Measurements from ENCODE around the gene SGPP2. TPM values are rescaled to one million over a fixed set of nuclear protein-coding genes. Genes with fewer than 3 reads are reported as not detected.

The SGPP2 gene
- total and polyA plus RNA-seq, 4 donors: 0.10 to 1.6 (median 0.54) TPM; not detected in 1

- H3K27me3 ChIP-seq (ENCODE audit: control insufficient read depth in 1 of 2, insufficient read depth in 2 of 2, low read length in 1 of 2): no peaks in the 10 kb centered on the region
- H3K27ac ChIP-seq (ENCODE audit: low read depth in 1 of 2, low read length in 2 of 2): no peak overlapping the region
- DNase-seq (no peak), ATAC-seq (ENCODE audit: low FRiP score) (no peak)
- no peaks in the 10 kb centered on the region for H3K4me1 ChIP-seq (ENCODE audit: control insufficient read depth in 1 of 2, insufficient read depth in 2 of 2, low read length in 2 of 2)
- no peak overlapping the region for H3K4me3 ChIP-seq (ENCODE audit: low read length in 2 of 2)
- intact Hi-C loops (cut with DNase I): no loop called here
- no peaks in the 10 kb centered on the region for H3K36me3 ChIP-seq (ENCODE audit: control insufficient read depth in 1 of 2, insufficient read depth in 2 of 2, low read length in 1 of 2)
- H3K9me3 ChIP-seq (ENCODE audit: control insufficient read depth, low read length): peaks cover 1% of the 10 kb centered on the region
- whole genome bisulfite sequencing, 2 donors: 21 to 26% methylated on average over 8 of the region's 8 CpGs
Measured at GRCh38 chr2:222518570-222519381, 94.4 kb downstream of the SGPP2 start.

- no peaks in the 10 kb centered on the region for H3K4me1 ChIP-seq (ENCODE audit: control insufficient read depth in 1 of 2, insufficient read depth in 2 of 2, low read length in 2 of 2)
- no peak overlapping the region for H3K27ac ChIP-seq (ENCODE audit: low read depth in 1 of 2, low read length in 2 of 2)
- no peak overlapping the region for H3K4me3 ChIP-seq (ENCODE audit: low read length in 2 of 2)
- H3K36me3 ChIP-seq (ENCODE audit: control insufficient read depth in 1 of 2, insufficient read depth in 2 of 2, low read length in 1 of 2): no peaks in the 10 kb centered on the region
- peaks cover 1% of the 10 kb centered on the region for H3K9me3 ChIP-seq (ENCODE audit: control insufficient read depth, low read length)
- H3K27me3 ChIP-seq (ENCODE audit: control insufficient read depth in 1 of 2, insufficient read depth in 2 of 2, low read length in 1 of 2): no peaks in the 10 kb centered on the region
- intact Hi-C loops (cut with DNase I): no loop called here
- no peak for ATAC-seq (ENCODE audit: low FRiP score)
- DNase-seq: no peak
- 82 to 85% methylated on average over 3 of the region's 3 CpGs for WGBS, 2 donors
Measured at GRCh38 chr2:222521099-222521498, 96.8 kb downstream of the SGPP2 start.

GRCh38 chr2:222522082-222522481, 97.7 kb downstream of the SGPP2 start:
- ATAC-seq (ENCODE audit: low FRiP score): no peak
- intact Hi-C loops (cut with DNase I): no loop called here
- 89 to 92% methylated on average over 1 of the region's 1 CpG for WGBS, 2 donors
- Histone ChIP-seq H3K36me3 (ENCODE audit: control insufficient read depth in 1 of 2, insufficient read depth in 2 of 2, low read length in 1 of 2) (no peaks in the 10 kb centered on the region), H3K4me1 (ENCODE audit: control insufficient read depth in 1 of 2, insufficient read depth in 2 of 2, low read length in 2 of 2) (no peaks in the 10 kb centered on the region), H3K9me3 (ENCODE audit: control insufficient read depth, low read length) (peaks cover 1% of the 10 kb centered on the region), H3K4me3 (ENCODE audit: low read length in 2 of 2) (no peak overlapping the region), H3K27ac (ENCODE audit: low read depth in 1 of 2, low read length in 2 of 2) (no peak overlapping the region), H3K27me3 (ENCODE audit: control insufficient read depth in 1 of 2, insufficient read depth in 2 of 2, low read length in 1 of 2) (no peaks in the 10 kb centered on the region)
- no peak for DNase-seq

GRCh38 chr2:222523783-222524544, 99.6 kb downstream of the SGPP2 start:
- H3K27me3 ChIP-seq (ENCODE audit: control insufficient read depth in 1 of 2, insufficient read depth in 2 of 2, low read length in 1 of 2): no peaks in the 10 kb centered on the region
- H3K4me3 ChIP-seq (ENCODE audit: low read length in 2 of 2): no peak overlapping the region
- no peak for DNase-seq
- intact Hi-C loops (cut with DNase I): no loop called here
- 83 to 84% methylated on average over 4 of the region's 4 CpGs for WGBS, 2 donors
- H3K27ac ChIP-seq (ENCODE audit: low read depth in 1 of 2, low read length in 2 of 2): no peak overlapping the region
- H3K4me1 ChIP-seq (ENCODE audit: control insufficient read depth in 1 of 2, insufficient read depth in 2 of 2, low read length in 2 of 2): no peaks in the 10 kb centered on the region
- H3K9me3 ChIP-seq (ENCODE audit: control insufficient read depth, low read length): no peaks in the 10 kb centered on the region
- no peak for ATAC-seq (ENCODE audit: low FRiP score)
- H3K36me3 ChIP-seq (ENCODE audit: control insufficient read depth in 1 of 2, insufficient read depth in 2 of 2, low read length in 1 of 2): no peaks in the 10 kb centered on the region

GRCh38 chr2:222525811-222526210, 101.5 kb downstream of the SGPP2 start:
- H3K4me3 ChIP-seq (ENCODE audit: low read length in 2 of 2): no peak overlapping the region
- DNase-seq: no peak
- intact Hi-C loops (cut with DNase I): no loop called here
- no peaks in the 10 kb centered on the region for H3K9me3 ChIP-seq (ENCODE audit: control insufficient read depth, low read length)
- WGBS, 2 donors: 20 to 55% methylated on average over 5 of the region's 5 CpGs
- no peaks in the 10 kb centered on the region for H3K36me3 ChIP-seq (ENCODE audit: control insufficient read depth in 1 of 2, insufficient read depth in 2 of 2, low read length in 1 of 2)
- no peak overlapping the region for H3K27ac ChIP-seq (ENCODE audit: low read depth in 1 of 2, low read length in 2 of 2)
- H3K4me1 ChIP-seq (ENCODE audit: control insufficient read depth in 1 of 2, insufficient read depth in 2 of 2, low read length in 2 of 2): no peaks in the 10 kb centered on the region
- ATAC-seq (ENCODE audit: low FRiP score): no peak
- H3K27me3 ChIP-seq (ENCODE audit: control insufficient read depth in 1 of 2, insufficient read depth in 2 of 2, low read length in 1 of 2): no peaks in the 10 kb centered on the region

- 92 to 93% methylated on average over 7 of the region's 7 CpGs for WGBS, 2 donors
- Histone ChIP-seq H3K27me3 (ENCODE audit: control insufficient read depth in 1 of 2, insufficient read depth in 2 of 2, low read length in 1 of 2) (no peaks in the 10 kb centered on the region), H3K4me3 (ENCODE audit: low read length in 2 of 2) (no peak overlapping the region), H3K36me3 (ENCODE audit: control insufficient read depth in 1 of 2, insufficient read depth in 2 of 2, low read length in 1 of 2) (no peaks in the 10 kb centered on the region), H3K4me1 (ENCODE audit: control insufficient read depth in 1 of 2, insufficient read depth in 2 of 2, low read length in 2 of 2) (no peaks in the 10 kb centered on the region), H3K9me3 (ENCODE audit: control insufficient read depth, low read length) (no peaks in the 10 kb centered on the region), H3K27ac (ENCODE audit: low read depth in 1 of 2, low read length in 2 of 2) (no peak overlapping the region)
- no peak for ATAC-seq (ENCODE audit: low FRiP score)
- no peak for DNase-seq
- intact Hi-C loops (cut with DNase I): no loop called here
Measured at GRCh38 chr2:222526480-222527277, 102.3 kb downstream of the SGPP2 start.

GRCh38 chr2:222532315-222532714, 108.0 kb downstream of the SGPP2 start:
- no peaks in the 10 kb centered on the region for H3K4me1 ChIP-seq (ENCODE audit: control insufficient read depth in 1 of 2, insufficient read depth in 2 of 2, low read length in 2 of 2)
- no peaks in the 10 kb centered on the region for H3K27me3 ChIP-seq (ENCODE audit: control insufficient read depth in 1 of 2, insufficient read depth in 2 of 2, low read length in 1 of 2)
- H3K36me3 ChIP-seq (ENCODE audit: control insufficient read depth in 1 of 2, insufficient read depth in 2 of 2, low read length in 1 of 2): no peaks in the 10 kb centered on the region
- WGBS, 2 donors: 89 to 91% methylated on average over 5 of the region's 5 CpGs
- H3K9me3 ChIP-seq (ENCODE audit: control insufficient read depth, low read length): no peaks in the 10 kb centered on the region
- H3K4me3 ChIP-seq (ENCODE audit: low read length in 2 of 2): no peak overlapping the region
- intact Hi-C loops (cut with DNase I): no loop called here
- H3K27ac ChIP-seq (ENCODE audit: low read depth in 1 of 2, low read length in 2 of 2): no peak overlapping the region
- DNase-seq: no peak
- no peak for ATAC-seq (ENCODE audit: low FRiP score)

- Histone ChIP-seq H3K27me3 (ENCODE audit: control insufficient read depth in 1 of 2, insufficient read depth in 2 of 2, low read length in 1 of 2) (no peaks in the 10 kb centered on the region), H3K4me3 (ENCODE audit: low read length in 2 of 2) (no peak overlapping the region), H3K9me3 (ENCODE audit: control insufficient read depth, low read length) (peaks cover 2% of the 10 kb centered on the region), H3K36me3 (ENCODE audit: control insufficient read depth in 1 of 2, insufficient read depth in 2 of 2, low read length in 1 of 2) (no peaks in the 10 kb centered on the region), H3K27ac (ENCODE audit: low read depth in 1 of 2, low read length in 2 of 2) (no peak overlapping the region), H3K4me1 (ENCODE audit: control insufficient read depth in 1 of 2, insufficient read depth in 2 of 2, low read length in 2 of 2) (no peaks in the 10 kb centered on the region)
- no peak for DNase-seq
- ATAC-seq (ENCODE audit: low FRiP score): no peak
- intact Hi-C loops (cut with DNase I): no loop called here
- WGBS, 2 donors: 65 to 66% methylated on average over 6 of the region's 6 CpGs
Measured at GRCh38 chr2:222535477-222535876, 111.1 kb downstream of the SGPP2 start.

All from aorta (tissue), 5 donors.